ENCODE measurements around the gene ALPG. TPM values are rescaled to one million over a fixed set of nuclear protein-coding genes. Genes with fewer than 3 reads are reported as not detected.
"Not testable (repeated sequence)": the region's sequence is repeated elsewhere in the genome, so short reads cannot be mapped to it uniquely, and the experiment has no call there.

ALPG gene
- total RNA-seq, 6 experiments from 2014 or later: not detected

DNA sequence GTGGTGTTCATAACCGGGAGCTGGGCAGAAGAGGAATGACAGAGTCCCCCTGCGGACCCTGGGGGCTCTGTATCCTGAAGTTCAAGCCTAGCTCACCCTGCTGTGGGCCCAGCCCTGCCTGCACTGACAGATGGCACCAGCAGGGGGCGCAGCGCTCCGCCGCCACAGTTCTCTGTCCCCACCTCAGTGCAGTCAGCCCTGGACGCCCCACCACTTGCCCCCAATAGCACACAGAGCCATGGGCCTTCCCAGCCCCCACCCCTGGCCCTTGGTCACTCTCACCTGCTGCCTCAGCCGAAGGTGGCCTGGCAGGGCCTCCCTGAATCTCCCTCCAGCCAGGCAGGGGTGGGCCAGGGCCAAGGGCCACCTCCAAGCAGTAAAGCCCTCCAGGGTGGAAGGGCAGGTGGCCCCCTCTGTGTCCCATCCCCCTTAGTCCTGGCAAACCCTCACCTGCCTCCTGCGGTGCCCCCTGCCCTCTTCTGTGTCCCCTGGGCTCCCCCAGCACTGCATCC lies 39.7 kb downstream of the ALPG start:
- H3K27ac Mint-ChIP-seq; DNase-seq; H3K4me3 Mint-ChIP-seq; H3K4me1 Mint-ChIP-seq (ENCODE audit: low read depth); H3K9me3 Mint-ChIP-seq; H3K36me3 Mint-ChIP-seq (ENCODE audit: low read depth): not testable (repeated sequence)
- peaks cover 19% of the 10 kb centered on the region for H3K27me3 Mint-ChIP-seq (ENCODE audit: insufficient read depth)
- TF ChIP-seq, protein P1, sequence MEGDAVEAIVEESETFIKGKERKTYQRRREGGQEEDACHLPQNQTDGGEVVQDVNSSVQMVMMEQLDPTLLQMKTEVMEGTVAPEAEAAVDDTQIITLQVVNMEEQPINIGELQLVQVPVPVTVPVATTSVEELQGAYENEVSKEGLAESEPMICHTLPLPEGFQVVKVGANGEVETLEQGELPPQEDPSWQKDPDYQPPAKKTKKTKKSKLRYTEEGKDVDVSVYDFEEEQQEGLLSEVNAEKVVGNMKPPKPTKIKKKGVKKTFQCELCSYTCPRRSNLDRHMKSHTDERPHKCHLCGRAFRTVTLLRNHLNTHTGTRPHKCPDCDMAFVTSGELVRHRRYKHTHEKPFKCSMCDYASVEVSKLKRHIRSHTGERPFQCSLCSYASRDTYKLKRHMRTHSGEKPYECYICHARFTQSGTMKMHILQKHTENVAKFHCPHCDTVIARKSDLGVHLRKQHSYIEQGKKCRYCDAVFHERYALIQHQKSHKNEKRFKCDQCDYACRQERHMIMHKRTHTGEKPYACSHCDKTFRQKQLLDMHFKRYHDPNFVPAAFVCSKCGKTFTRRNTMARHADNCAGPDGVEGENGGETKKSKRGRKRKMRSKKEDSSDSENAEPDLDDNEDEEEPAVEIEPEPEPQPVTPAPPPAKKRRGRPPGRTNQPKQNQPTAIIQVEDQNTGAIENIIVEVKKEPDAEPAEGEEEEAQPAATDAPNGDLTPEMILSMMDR (IDR thresholded peaks at IDR 0.05): peak; percentile 82

DNA sequence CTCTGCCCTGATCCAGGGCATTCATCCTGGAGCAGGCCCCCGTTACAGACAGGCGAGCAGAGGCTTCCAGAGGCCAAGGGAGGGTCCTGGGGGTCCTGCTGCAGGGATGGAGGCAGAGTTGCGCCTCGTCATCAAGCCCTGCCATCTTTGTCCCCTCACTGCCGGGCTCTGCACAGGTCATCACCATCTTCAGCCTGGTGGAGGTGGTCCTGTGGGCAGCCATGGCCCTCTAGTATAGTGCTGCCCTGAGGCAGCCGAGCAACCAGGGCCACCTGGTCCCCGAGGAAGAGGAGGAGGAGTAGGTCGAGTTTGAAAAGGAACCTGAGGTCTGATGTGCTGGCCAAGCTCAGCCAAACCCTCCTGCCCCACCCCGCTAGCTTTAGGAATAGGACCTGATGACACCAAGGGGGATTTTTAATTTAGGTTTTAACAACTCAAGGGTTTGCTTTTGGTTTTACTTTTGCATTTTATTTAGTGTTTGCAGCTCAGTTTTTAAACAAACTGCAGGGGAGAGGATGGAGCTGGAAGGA lies 40.5 kb downstream of the ALPG start:
- H3K27me3 Mint-ChIP-seq (ENCODE audit: insufficient read depth): peaks cover 17% of the 10 kb centered on the region
- H3K27ac Mint-ChIP-seq: no peak overlapping the region
- H3K9me3 Mint-ChIP-seq: no peaks in the 10 kb centered on the region
- H3K4me1 Mint-ChIP-seq (ENCODE audit: low read depth): no peaks in the 10 kb centered on the region
- TF ChIP-seq, protein P1 (IDR thresholded peaks at IDR 0.05): no peak
- DNase-seq: no peak
- H3K4me3 Mint-ChIP-seq: no peak overlapping the region
- H3K36me3 Mint-ChIP-seq (ENCODE audit: low read depth): no peaks in the 10 kb centered on the region

DNA sequence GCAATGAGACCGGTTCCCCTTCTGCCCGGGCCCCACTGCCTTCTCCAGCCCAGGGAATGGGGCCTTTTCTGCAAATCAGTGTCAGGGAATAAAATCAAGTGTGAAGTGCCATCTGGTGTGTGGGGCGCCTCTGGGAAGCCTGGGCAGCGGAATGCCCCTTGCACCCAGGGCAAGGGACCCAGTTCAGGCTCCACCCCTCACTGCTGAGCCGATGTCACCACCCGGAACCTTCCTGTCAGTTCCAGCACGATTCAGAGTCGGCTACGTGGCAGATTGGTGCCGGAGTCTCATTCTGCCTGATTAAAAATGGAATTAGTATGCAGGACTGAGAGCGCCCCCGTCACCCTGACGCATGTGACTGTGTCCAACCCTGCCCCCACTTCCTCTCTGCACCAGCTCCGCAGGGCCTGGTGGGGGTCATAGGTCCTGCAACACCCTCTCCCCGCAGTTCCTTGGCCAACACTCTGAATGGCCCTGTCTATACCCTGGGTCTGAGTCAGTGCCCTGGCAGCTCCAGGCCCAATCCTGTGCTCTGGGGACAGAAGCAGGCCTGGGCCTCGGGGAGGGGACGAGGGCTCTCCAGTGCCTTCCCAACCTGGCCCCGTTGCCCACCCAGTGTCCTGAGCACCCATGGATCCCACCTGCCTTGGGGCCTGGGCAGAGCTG lies 41.1 kb downstream of the ALPG start:
- no peak overlapping the region for H3K27ac Mint-ChIP-seq
- DNase-seq: no peak
- H3K36me3 Mint-ChIP-seq (ENCODE audit: low read depth): no peaks in the 10 kb centered on the region
- no peaks in the 10 kb centered on the region for H3K4me1 Mint-ChIP-seq (ENCODE audit: low read depth)
- H3K4me3 Mint-ChIP-seq: no peak overlapping the region
- H3K9me3 Mint-ChIP-seq: no peaks in the 10 kb centered on the region
- TF ChIP-seq, protein P1 (IDR thresholded peaks at IDR 0.05): no peak
- H3K27me3 Mint-ChIP-seq (ENCODE audit: insufficient read depth): peaks cover 22% of the 10 kb centered on the region

DNA sequence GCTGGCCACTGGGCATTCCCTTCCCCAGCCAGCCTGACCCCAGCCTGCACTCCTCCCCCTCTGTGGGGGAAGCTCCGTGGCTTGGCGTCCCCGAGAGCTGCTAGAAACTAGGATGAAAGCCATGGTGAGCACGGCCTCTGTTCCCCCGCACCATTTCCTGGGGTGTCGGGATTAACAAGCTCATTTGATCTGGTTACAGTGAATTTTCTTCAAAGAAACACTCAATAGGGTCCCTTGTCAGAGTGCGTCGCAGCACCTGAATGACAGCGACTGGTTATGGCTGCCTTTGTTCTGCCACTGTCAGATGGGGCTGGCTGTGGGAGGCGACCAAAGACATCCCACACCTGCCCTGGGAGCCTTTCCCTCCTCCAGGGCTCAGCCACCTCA lies 41.7 kb downstream of the ALPG start:
- Mint-ChIP-seq H3K4me3 (no peak overlapping the region), H3K9me3 (no peaks in the 10 kb centered on the region), H3K27ac (no peak overlapping the region), H3K27me3 (ENCODE audit: insufficient read depth) (peaks cover 26% of the 10 kb centered on the region), H3K36me3 (ENCODE audit: low read depth) (no peaks in the 10 kb centered on the region), H3K4me1 (ENCODE audit: low read depth) (no peaks in the 10 kb centered on the region)
- no peak for DNase-seq
- TF ChIP-seq, protein P1 (IDR thresholded peaks at IDR 0.05): no peak

DNA sequence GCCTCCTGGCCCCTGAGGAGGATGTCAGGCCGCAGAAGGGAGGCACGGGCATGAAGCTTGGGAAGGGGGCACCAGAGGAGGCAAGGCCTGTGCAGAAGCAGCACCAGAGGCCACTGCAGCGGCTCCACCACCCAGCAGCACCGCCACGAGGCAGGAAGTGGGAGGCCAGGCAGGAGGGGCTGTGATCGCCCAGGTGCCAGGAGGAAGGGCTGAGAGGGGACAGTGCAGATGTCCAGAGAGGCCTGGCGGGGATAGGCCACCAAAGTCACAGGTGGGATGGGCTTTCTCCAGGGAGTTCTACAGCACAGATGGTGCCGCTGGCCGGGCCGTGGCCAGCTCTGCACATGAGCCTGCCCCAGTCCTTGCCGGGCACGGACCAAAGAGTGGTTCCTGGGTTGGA lies 43.3 kb downstream of the ALPG start:
- Mint-ChIP-seq H3K4me1 (ENCODE audit: low read depth) (no peaks in the 10 kb centered on the region), H3K36me3 (ENCODE audit: low read depth) (no peaks in the 10 kb centered on the region), H3K4me3 (no peak overlapping the region), H3K9me3 (no peaks in the 10 kb centered on the region), H3K27me3 (ENCODE audit: insufficient read depth) (peaks cover 41% of the 10 kb centered on the region), H3K27ac (no peak overlapping the region)
- TF ChIP-seq, protein P1 (IDR thresholded peaks at IDR 0.05): no peak
- DNase-seq: no peak

DNA sequence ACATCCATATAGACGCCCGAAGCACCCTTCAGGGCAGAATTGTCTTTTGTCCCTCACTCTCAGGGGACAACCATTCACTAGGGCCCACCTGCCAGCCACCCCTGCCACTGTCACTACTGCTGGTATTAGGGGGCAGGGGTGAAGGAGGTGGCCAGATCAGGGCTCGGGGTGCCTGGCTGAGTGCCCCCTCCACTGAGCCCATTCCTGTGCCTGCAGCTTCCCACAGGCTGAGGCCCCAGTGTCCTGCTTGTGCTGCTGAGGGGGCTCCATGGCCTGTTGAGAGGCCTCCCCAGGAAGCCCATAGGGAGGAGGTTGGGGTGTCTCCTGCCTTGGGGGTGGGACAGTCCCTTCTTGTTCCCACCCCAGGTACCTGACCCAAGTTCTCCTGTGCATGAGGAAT lies 45.0 kb downstream of the ALPG start:
- H3K4me1 Mint-ChIP-seq (ENCODE audit: low read depth); H3K9me3 Mint-ChIP-seq; H3K27ac Mint-ChIP-seq; H3K36me3 Mint-ChIP-seq (ENCODE audit: low read depth); DNase-seq; H3K4me3 Mint-ChIP-seq: not testable (repeated sequence)
- H3K27me3 Mint-ChIP-seq (ENCODE audit: insufficient read depth): peaks cover 40% of the 10 kb centered on the region

All from HFFc6 (cell line).